Measurements from ENCODE around the gene MSANTD2. TPM values are rescaled to one million over a fixed set of nuclear protein-coding genes. Genes with fewer than 3 reads are reported as not detected.

MSANTD2 gene
- total and polyA plus RNA-seq, 12 donors, result 2.4 to 15.9 (median 3.4) TPM

Other genes starting within 250 kb of the MSANTD2 start
- gene OR8A1, start 230.4 kb downstream of the MSANTD2 start, total RNA-seq, result not detected
- not detected for gene OR8A1, start 230.4 kb downstream of the MSANTD2 start, polyA plus RNA-seq
- not detected for gene PANX3, start 189.0 kb downstream of the MSANTD2 start, total RNA-seq
- gene PANX3, start 189.0 kb downstream of the MSANTD2 start, polyA plus RNA-seq, result not detected
- gene TBRG1, start 177.5 kb downstream of the MSANTD2 start, total RNA-seq, result 10 to 100 TPM; 16.4 to 21.5 (median 19.2) TPM
- gene TBRG1, start 177.5 kb downstream of the MSANTD2 start, polyA plus RNA-seq, result 10 to 100 TPM; 19.1 to 19.2 TPM
- gene SIAE, start 126.7 kb downstream of the MSANTD2 start, total RNA-seq, result 10 to 100 TPM; 67.0 to 92.9 (median 74.3) TPM
- 10 to 100 TPM; 17.9 to 78.0 TPM for gene SIAE, start 126.7 kb downstream of the MSANTD2 start, polyA plus RNA-seq
- 1 to 10 TPM in 9 of 10 donors, under 1 TPM in 1; 0.62 to 4.9 (median 2.0) TPM for gene SPA17, start 126.5 kb downstream of the MSANTD2 start, total RNA-seq
- 1 to 10 TPM; 4.4 to 4.8 TPM for gene SPA17, start 126.5 kb downstream of the MSANTD2 start, polyA plus RNA-seq
- gene NRGN, start 60.5 kb downstream of the MSANTD2 start, total RNA-seq, result 1 to 10 TPM; 1.5 to 7.8 (median 4.1) TPM
- 10 to 100 TPM in 1 of 2 donors, 1 to 10 TPM in 1; 7.3 to 26.0 TPM for gene NRGN, start 60.5 kb downstream of the MSANTD2 start, polyA plus RNA-seq
- 1 to 10 TPM in 5 of 10 donors, under 1 TPM in 5; 0.72 to 2.2 (median 1.1) TPM for gene VSIG2, start 48.2 kb downstream of the MSANTD2 start, total RNA-seq
- gene VSIG2, start 48.2 kb downstream of the MSANTD2 start, polyA plus RNA-seq, result 1 to 10 TPM in 1 of 2 donors, under 1 TPM in 1; 0.55 to 2.3 TPM
- gene ESAM, start 38.1 kb downstream of the MSANTD2 start, total RNA-seq, result 10 to 100 TPM; 25.3 to 66.4 (median 44.8) TPM
- 10 to 100 TPM; 47.2 to 88.1 TPM for gene ESAM, start 38.1 kb downstream of the MSANTD2 start, polyA plus RNA-seq
- 1 to 10 TPM; 1.5 to 7.8 (median 3.6) TPM for gene ROBO3, start 65.0 kb upstream of the MSANTD2 start, total RNA-seq
- 10 to 100 TPM in 1 of 2 donors, 1 to 10 TPM in 1; 4.9 to 19.8 TPM for gene ROBO3, start 65.0 kb upstream of the MSANTD2 start, polyA plus RNA-seq
- 10 to 100 TPM; 14.2 to 42.6 (median 22.0) TPM for gene ROBO4, start 97.5 kb upstream of the MSANTD2 start, total RNA-seq
- gene ROBO4, start 97.5 kb upstream of the MSANTD2 start, polyA plus RNA-seq, result 10 to 100 TPM; 17.9 to 39.1 TPM
- gene HEPN1, start 118.8 kb upstream of the MSANTD2 start, total RNA-seq, result not detected
- gene HEPN1, start 118.8 kb upstream of the MSANTD2 start, polyA plus RNA-seq, result under 1 TPM in 1 of 2 donors, not detected in 1; 0.03 TPM
- 1 to 10 TPM in 1 of 10 donors, under 1 TPM in 7, not detected in 2; 0.12 to 1.3 (median 0.35) TPM for gene HEPACAM, start 135.6 kb upstream of the MSANTD2 start, total RNA-seq
- gene HEPACAM, start 135.6 kb upstream of the MSANTD2 start, polyA plus RNA-seq, result under 1 TPM; 0.22 to 0.52 TPM
- under 1 TPM; 0.07 to 0.83 (median 0.20) TPM for gene CCDC15, start 153.8 kb upstream of the MSANTD2 start, total RNA-seq
- under 1 TPM; 0.10 to 0.44 TPM for gene CCDC15, start 153.8 kb upstream of the MSANTD2 start, polyA plus RNA-seq